Right lobe of liver (tissue), 6 donors: ENCODE measurements around the gene LMO7. TPM values are rescaled to one million over a fixed set of nuclear protein-coding genes. Genes with fewer than 3 reads are reported as not detected.
A peak's percentile ranks its signal among the peaks of the same experiment; 100 is the strongest.
"Not testable (repeated sequence)": the region's sequence is repeated elsewhere in the genome, so short reads cannot be mapped to it uniquely, and the experiment has no call there.

Experiments used
- ATAC-seq, 4 donors: fragments of 200-7000 bp; cut with Tn5 transposase; one replicate each; pipeline ENCODE4 v1.9.1; 2020; ENCODE audit warnings: mild to moderate bottlenecking in 4 of 4, moderate library complexity in 4 of 4
- DNase-seq, 3 donors: peaks; one replicate each; pipeline ENCODE4 v3.0.0-alpha.2; 2020
- H3K27ac ChIP-seq, 3 donors: fragments of 200-600 bp; one replicate each; pipeline ENCODE4 v1.8.0; 2022
- H3K27me3 ChIP-seq, 2 donors: fragments of 200-600 bp; one replicate each; pipeline ENCODE4 v1.8.0; 2022
- H3K36me3 ChIP-seq, 4 donors: fragments of 200-600 bp; sonication (generic) in 1 of 4; one replicate each; pipeline versions ENCODE4 v1.5.1 to v1.8.0; 2017 to 2022; ENCODE audit warnings: control low read depth in 1 of 4
- H3K4me1 ChIP-seq, 4 donors: fragments of 200-600 bp; sonication (generic) in 1 of 4; one replicate each; pipeline versions ENCODE4 v1.5.1 to v1.8.0; 2017 to 2022; ENCODE audit warnings: control low read depth in 1 of 4
- H3K4me3 ChIP-seq, 3 donors: fragments of 200-600 bp; one replicate each; pipeline ENCODE4 v1.8.0; 2022
- H3K9me3 ChIP-seq, 4 donors: fragments of 200-600 bp; sonication (generic) in 1 of 4; one replicate each; pipeline versions ENCODE4 v1.5.1 to v1.8.0; 2017 to 2022; ENCODE audit warnings: control low read depth in 1 of 4
- POLR2A ChIP-seq: fragments of 450-650 bp; IDR thresholded peaks from one replicate; pipeline ENCODE4 v1.6.1; 2017; ENCODE audit warnings: antibody characterized with exemption, mild to moderate bottlenecking
- WGBS: methylation state at CpG from one replicate; pipeline ENCODE4 v1.1.6; 2018; ENCODE audit warnings: low coverage, low lambda C conversion rate; ENCODE audit not compliant: insufficient coverage; ENCODE audit errors: missing lambda C conversion rate; 5-methylcytosine and 5-hydroxymethylcytosine counted together
- intact Hi-C, 2 donors: fragments of 100-400 bp; cut with DNase I; formaldehyde crosslinking; loops; one replicate each; pipeline versions ENCODE4 v1.11.2 to v1.14.1; 2022
- total RNA-seq, 6 experiments: library from RNA; depleted of rRNA in 2 of 6; stranded (reverse); fragments of >200 nt in 2 of 6; fragmentation: NEBNext Ultra II Directional in 3 of 6; extraction: Animal tissue kit (Norgen Biotek cat#: 25700) in 3 of 6; gene quantifications; one replicate each; pipeline versions ENCODE4 v1.1.0 to v1.2.4, GENCODE V29; 2016 to 2023
- TF ChIP-seq, protein P1 (sequence below), 4 donors: fragments of 200-600 bp in 3 of 4; fragments of 450-650 bp in 1 of 4; IDR thresholded peaks; one replicate each; pipeline versions ENCODE4 v1.5.1 to v1.8.0; 2016 to 2022; ENCODE audit warnings: antibody characterized with exemption in 4 of 4, mild to moderate bottlenecking in 2 of 4
- donor health status: DM: no; HTN: yes; CAD: no.
- donor health status: DM: no; HTN: no; CAD: no.
- donor health status: DM: no; HTN: no; CAD: no.
- donor health status: DM: no; HTN: yes; CAD: no.
- donor health status: DM: no; HTN: yes; CAD: no.

The LMO7 gene
- total RNA-seq, 6 experiments from 2014 or later, result 42.3 to 60.2 (median 51.1) TPM

DNA sequence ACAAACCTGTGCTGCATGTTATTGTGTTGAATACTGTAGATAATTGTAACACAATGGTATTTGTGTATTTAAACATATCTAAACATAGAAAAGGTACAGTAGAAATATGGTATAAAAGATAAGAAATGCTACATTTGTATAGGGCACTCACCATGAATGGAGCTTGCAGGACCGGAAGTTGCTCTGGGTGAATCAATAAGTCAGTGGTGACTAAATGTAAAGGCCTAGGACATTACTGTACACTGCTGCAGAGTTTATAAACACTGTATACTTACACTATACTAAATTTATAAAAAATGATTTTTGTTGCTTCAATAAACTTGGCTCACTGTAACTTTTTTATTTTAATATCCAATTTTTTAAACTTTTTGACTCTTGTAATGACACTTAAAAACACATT is 34.4 kb downstream of the LMO7 start:
- no peak overlapping the region for H3K27ac ChIP-seq
- no peaks in the 10 kb centered on the region for H3K27me3 ChIP-seq
- ATAC-seq, result no peak
- WGBS, result 86% methylated on average over 1 of the region's 1 CpG
- H3K36me3 ChIP-seq, result no peaks in the 10 kb centered on the region
- H3K4me1 ChIP-seq, result no peaks in the 10 kb centered on the region
- DNase-seq, result no peak
- TF ChIP-seq POLR2A, result no peak
- TF ChIP-seq, protein P1, sequence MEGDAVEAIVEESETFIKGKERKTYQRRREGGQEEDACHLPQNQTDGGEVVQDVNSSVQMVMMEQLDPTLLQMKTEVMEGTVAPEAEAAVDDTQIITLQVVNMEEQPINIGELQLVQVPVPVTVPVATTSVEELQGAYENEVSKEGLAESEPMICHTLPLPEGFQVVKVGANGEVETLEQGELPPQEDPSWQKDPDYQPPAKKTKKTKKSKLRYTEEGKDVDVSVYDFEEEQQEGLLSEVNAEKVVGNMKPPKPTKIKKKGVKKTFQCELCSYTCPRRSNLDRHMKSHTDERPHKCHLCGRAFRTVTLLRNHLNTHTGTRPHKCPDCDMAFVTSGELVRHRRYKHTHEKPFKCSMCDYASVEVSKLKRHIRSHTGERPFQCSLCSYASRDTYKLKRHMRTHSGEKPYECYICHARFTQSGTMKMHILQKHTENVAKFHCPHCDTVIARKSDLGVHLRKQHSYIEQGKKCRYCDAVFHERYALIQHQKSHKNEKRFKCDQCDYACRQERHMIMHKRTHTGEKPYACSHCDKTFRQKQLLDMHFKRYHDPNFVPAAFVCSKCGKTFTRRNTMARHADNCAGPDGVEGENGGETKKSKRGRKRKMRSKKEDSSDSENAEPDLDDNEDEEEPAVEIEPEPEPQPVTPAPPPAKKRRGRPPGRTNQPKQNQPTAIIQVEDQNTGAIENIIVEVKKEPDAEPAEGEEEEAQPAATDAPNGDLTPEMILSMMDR (IDR thresholded peaks at IDR 0.05), result no peak
- H3K9me3 ChIP-seq, result no peaks in the 10 kb centered on the region
- no peak overlapping the region for H3K4me3 ChIP-seq
- intact Hi-C loops, result no loop called here

DNA sequence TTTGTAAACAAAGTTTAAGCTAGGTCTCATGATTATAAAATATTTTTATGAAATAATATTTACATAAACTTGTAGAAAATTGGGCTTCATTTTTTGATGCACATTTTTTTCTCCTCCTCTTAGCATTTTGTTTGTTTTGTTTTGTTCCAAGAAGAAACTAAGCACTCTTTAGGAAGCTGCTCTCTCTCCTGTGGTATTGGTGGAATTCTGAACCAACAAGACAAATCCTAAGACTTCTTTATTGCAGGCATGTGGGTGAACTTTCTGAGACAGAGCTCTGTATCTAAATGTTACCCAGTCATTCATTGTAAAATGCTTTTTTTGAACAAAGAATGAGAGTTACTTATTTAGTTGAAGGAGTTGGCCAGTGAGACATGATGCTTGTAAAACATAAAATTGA is 39.3 kb downstream of the LMO7 start:
- Histone ChIP-seq H3K36me3 (no peaks in the 10 kb centered on the region), H3K4me3 (peak overlapping the region; percentile 26 to 46 (median 45)), H3K4me1 (no peaks in the 10 kb centered on the region), H3K27ac (no peak overlapping the region), H3K9me3 (no peaks in the 10 kb centered on the region), H3K27me3 (no peaks in the 10 kb centered on the region)
- ATAC-seq (no peak), DNase-seq (no peak)
- intact Hi-C loops, result no loop called here
- TF ChIP-seq, protein P1 (IDR thresholded peaks at IDR 0.05), result no peak
- no peak for TF ChIP-seq POLR2A

DNA sequence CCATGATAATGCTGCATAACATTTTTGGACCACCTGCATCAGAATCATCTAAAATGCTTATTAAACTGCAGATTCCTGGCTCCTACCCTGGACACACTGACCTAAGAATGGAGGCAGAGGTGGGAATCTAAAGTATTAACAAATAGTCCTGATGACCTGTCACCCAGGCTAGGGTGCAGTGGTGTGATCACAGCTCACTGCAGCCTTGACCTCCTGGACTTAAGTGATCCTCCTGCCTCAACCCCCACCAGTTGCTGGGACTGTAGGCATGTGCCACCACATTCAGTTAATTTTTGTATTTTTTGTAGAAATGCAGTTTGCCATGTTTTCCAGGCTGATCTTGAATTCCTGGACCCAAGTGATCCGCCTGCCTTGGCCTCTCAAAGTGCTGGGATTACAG is 43.3 kb downstream of the LMO7 start:
- Histone ChIP-seq H3K36me3 (no peaks in the 10 kb centered on the region), H3K27ac (no peak overlapping the region), H3K27me3 (no peaks in the 10 kb centered on the region), H3K4me3 (no peak overlapping the region), H3K9me3 (no peaks in the 10 kb centered on the region), H3K4me1 (no peaks in the 10 kb centered on the region)
- 100% methylated on average over 1 of the region's 1 CpG for WGBS
- TF ChIP-seq, protein P1 (IDR thresholded peaks at IDR 0.05), result no peak
- no peak for TF ChIP-seq POLR2A
- intact Hi-C loops, result no loop called here
- DNase-seq (no peak), ATAC-seq (peak in 2 of 4 donors; percentile 28 to 36)

DNA sequence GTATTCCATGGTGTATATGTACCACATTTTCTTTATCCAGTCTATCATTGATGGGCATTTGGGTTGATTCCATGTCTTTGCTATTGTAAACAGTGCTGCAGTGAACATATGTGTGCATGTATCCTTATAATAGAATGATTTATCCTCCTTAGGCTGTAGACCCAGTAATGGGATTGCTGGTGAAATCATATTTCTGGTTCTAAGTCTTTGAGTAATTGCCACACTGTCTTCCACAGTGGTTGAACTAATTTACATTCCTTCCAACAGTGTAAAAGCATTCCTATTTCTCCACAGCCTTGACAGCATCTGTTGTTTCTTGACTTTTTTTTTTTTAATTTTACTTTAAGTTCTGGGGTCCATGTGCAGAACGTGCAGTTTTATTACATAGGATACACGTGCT is 44.1 kb downstream of the LMO7 start:
- H3K9me3 ChIP-seq, H3K27me3 ChIP-seq, ATAC-seq, H3K4me3 ChIP-seq, H3K36me3 ChIP-seq, intact Hi-C loops, DNase-seq, H3K27ac ChIP-seq, H3K4me1 ChIP-seq: not testable (repeated sequence)
- 83% methylated on average over 2 of the region's 2 CpGs for WGBS

DNA sequence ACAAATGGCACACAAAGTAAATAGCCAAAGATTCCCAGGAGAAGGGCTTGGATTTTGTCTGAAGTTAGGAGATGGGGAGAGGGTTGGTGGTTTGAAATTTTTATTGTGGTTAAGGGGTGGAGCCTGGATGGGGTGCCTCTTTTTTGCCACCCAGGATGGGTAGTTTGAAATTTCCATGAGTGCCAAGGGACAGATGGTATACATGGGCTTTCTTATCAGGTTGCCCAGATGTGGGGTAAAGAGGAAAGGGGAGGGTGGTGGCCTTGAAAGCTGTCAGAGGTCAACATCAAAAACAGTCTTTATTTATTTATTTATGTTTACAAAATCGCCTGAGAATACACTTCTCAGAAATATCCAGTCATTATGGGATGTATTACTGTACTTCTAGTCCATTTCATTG is 46.2 kb downstream of the LMO7 start:
- TF ChIP-seq POLR2A, result no peak
- TF ChIP-seq, protein P1 (IDR thresholded peaks at IDR 0.05), result no peak
- intact Hi-C loops, result no loop called here
- H3K36me3 ChIP-seq, result no peaks in the 10 kb centered on the region
- H3K27me3 ChIP-seq, result no peaks in the 10 kb centered on the region
- H3K4me1 ChIP-seq, result no peaks in the 10 kb centered on the region
- 89% methylated on average over 1 of the region's 1 CpG for WGBS
- no peak for DNase-seq
- no peak overlapping the region for H3K4me3 ChIP-seq
- H3K27ac ChIP-seq, result no peak overlapping the region
- H3K9me3 ChIP-seq, result no peaks in the 10 kb centered on the region
- no peak for ATAC-seq
